ENCODE data around the gene VARS1. TPM values are rescaled to one million over a fixed set of nuclear protein-coding genes. Genes with fewer than 3 reads are reported as not detected.
"Not testable (repeated sequence)": the region's sequence is repeated elsewhere in the genome, so short reads cannot be mapped to it uniquely, and the experiment has no call there.

The VARS1 gene
- total RNA-seq, 2 donors from 2014 or later = 81.4 to 83.1 TPM

- peaks cover 62% of the 10 kb centered on the region for H3K36me3 Mint-ChIP-seq (ENCODE audit: low read depth)
- H3K4me1 Mint-ChIP-seq = peaks cover 19% of the 10 kb centered on the region
- no peaks in the 10 kb centered on the region for H3K27me3 Mint-ChIP-seq (ENCODE audit: insufficient read depth)
- H3K9me3 Mint-ChIP-seq = no peaks in the 10 kb centered on the region
- no peak for DNase-seq
- H3K27ac Mint-ChIP-seq = no peak overlapping the region
- 92 to 100% methylated on average over 1 to 3 of the region's 3 CpGs for WGBS, 2 experiments (ENCODE audit: insufficient coverage in 1 of 2, insufficient read length in 1 of 2)
- Histone ChIP-seq H3K27ac (ENCODE audit: low read depth, low read length) (no peak overlapping the region), H3K27me3 (ENCODE audit: control insufficient read depth, insufficient read depth, low read length, poor library complexity, severe bottlenecking) (no peaks in the 10 kb centered on the region), H3K36me3 (ENCODE audit: control insufficient read depth, insufficient read depth, low read length) (peaks cover 51% of the 10 kb centered on the region), H3K9me3 (ENCODE audit: control insufficient read depth, low read length) (no peaks in the 10 kb centered on the region), H3K4me1 (ENCODE audit: control insufficient read depth, insufficient read depth, low read length) (no peaks in the 10 kb centered on the region), H3K4me3 (ENCODE audit: low read length) (peak overlapping the region; percentile 96), H3K9ac (ENCODE audit: extremely low read depth, low read length, poor library complexity, severe bottlenecking) (no peak overlapping the region)
- TF ChIP-seq CTCF (conservative IDR thresholded peaks at IDR 0.05) = no peak
- peak overlapping the region; percentile 100 for H3K4me3 Mint-ChIP-seq
Measured at GRCh38 chr6:31838968-31839367, 43.4 kb upstream of the VARS1 start.

- H3K36me3 Mint-ChIP-seq (ENCODE audit: low read depth) = peaks cover 62% of the 10 kb centered on the region
- H3K27me3 Mint-ChIP-seq (ENCODE audit: insufficient read depth); H3K27ac ChIP-seq (ENCODE audit: low read depth, low read length); H3K9me3 ChIP-seq (ENCODE audit: control insufficient read depth, low read length); H3K9me3 Mint-ChIP-seq; H3K27me3 ChIP-seq (ENCODE audit: control insufficient read depth, insufficient read depth, low read length, poor library complexity, severe bottlenecking); H3K27ac Mint-ChIP-seq; H3K4me1 ChIP-seq (ENCODE audit: control insufficient read depth, insufficient read depth, low read length); DNase-seq: not testable (repeated sequence)
- Histone ChIP-seq H3K36me3 (ENCODE audit: control insufficient read depth, insufficient read depth, low read length) (peaks cover 51% of the 10 kb centered on the region), H3K9ac (ENCODE audit: extremely low read depth, low read length, poor library complexity, severe bottlenecking) (peak overlapping the region; percentile 90), H3K4me3 (ENCODE audit: low read length) (peak overlapping the region; percentile 96)
- H3K4me3 Mint-ChIP-seq = peak overlapping the region; percentile 100
- 91 to 94% methylated on average over 8 to 9 of the region's 9 CpGs for WGBS, 2 experiments (ENCODE audit: insufficient coverage in 1 of 2, insufficient read length in 1 of 2)
- H3K4me1 Mint-ChIP-seq = peaks cover 19% of the 10 kb centered on the region
Measured at GRCh38 chr6:31838114-31838553, 42.6 kb upstream of the VARS1 start.

- H3K36me3 ChIP-seq (ENCODE audit: control insufficient read depth, insufficient read depth, low read length) = peaks cover 51% of the 10 kb centered on the region
- H3K9ac ChIP-seq (ENCODE audit: extremely low read depth, low read length, poor library complexity, severe bottlenecking) = peak overlapping the region; percentile 90
- no peak overlapping the region for H3K27ac ChIP-seq (ENCODE audit: low read depth, low read length)
- no peaks in the 10 kb centered on the region for H3K27me3 Mint-ChIP-seq (ENCODE audit: insufficient read depth)
- no peaks in the 10 kb centered on the region for H3K9me3 ChIP-seq (ENCODE audit: control insufficient read depth, low read length)
- no peak for DNase-seq
- H3K27ac Mint-ChIP-seq = peak overlapping the region; percentile 99
- no peaks in the 10 kb centered on the region for H3K27me3 ChIP-seq (ENCODE audit: control insufficient read depth, insufficient read depth, low read length, poor library complexity, severe bottlenecking)
- H3K4me3 ChIP-seq (ENCODE audit: low read length) = peak overlapping the region; percentile 96
- TF ChIP-seq CTCF (conservative IDR thresholded peaks at IDR 0.05) = no peak
- H3K36me3 Mint-ChIP-seq (ENCODE audit: low read depth) = peaks cover 62% of the 10 kb centered on the region
- H3K4me3 Mint-ChIP-seq = peak overlapping the region; percentile 100
- H3K9me3 Mint-ChIP-seq = no peaks in the 10 kb centered on the region
- WGBS, 2 experiments (ENCODE audit: insufficient coverage in 1 of 2, insufficient read length in 1 of 2) = 79% methylated on average over 1 of the region's 1 CpG; no CpG with 5 or more reads in 1 of the 2 experiments
- peaks cover 19% of the 10 kb centered on the region for H3K4me1 Mint-ChIP-seq
- no peaks in the 10 kb centered on the region for H3K4me1 ChIP-seq (ENCODE audit: control insufficient read depth, insufficient read depth, low read length)
Measured at GRCh38 chr6:31837369-31838113, 42.0 kb upstream of the VARS1 start.

Measured in endodermal cell (in vitro differentiated cells).